BLaER1 (cell line): ENCODE results near the gene TFCP2L1.

Experiments used
- H3K27ac ChIP-seq: shearing (Covaris generic); formaldehyde crosslinking; 2 replicates; pipeline ENCODE4 v1.8.1; 2022
- H3K27me3 ChIP-seq: shearing (Covaris generic); formaldehyde crosslinking; 2 replicates; pipeline ENCODE4 v1.8.1; 2022
- H3K36me3 ChIP-seq: shearing (Covaris generic); formaldehyde crosslinking; 2 replicates; pipeline ENCODE4 v1.8.1; 2022
- H3K4me1 ChIP-seq: shearing (Covaris generic); formaldehyde crosslinking; 2 replicates; pipeline ENCODE4 v1.8.1; 2022
- H3K4me2 ChIP-seq: shearing (Covaris generic); formaldehyde crosslinking; 2 replicates; pipeline ENCODE4 v1.8.1; 2022
- H3K4me3 ChIP-seq: shearing (Covaris generic); formaldehyde crosslinking; 2 replicates; pipeline ENCODE4 v1.8.1; 2022
- H3K9ac ChIP-seq: shearing (Covaris generic); formaldehyde crosslinking; 2 replicates; pipeline ENCODE4 v1.8.1; 2022
- H3K9me3 ChIP-seq: shearing (Covaris generic); formaldehyde crosslinking; 2 replicates; pipeline ENCODE4 v1.8.1; 2022
- H4K20me1 ChIP-seq: shearing (Covaris generic); formaldehyde crosslinking; 2 replicates; pipeline ENCODE4 v1.8.1; 2022
- Cebpa-rat ChIP-seq: shearing (Covaris generic); IDR thresholded peaks from 2 replicates; pipeline ENCODE4 v1.8.1; 2022

The TFCP2L1 gene

GRCh38 chr2:121184248-121184862 is 100.6 kb downstream of the TFCP2L1 start:
- H3K27ac ChIP-seq: no peak overlapping the region
- H3K4me1 ChIP-seq: peaks cover 47% of the 10 kb centered on the region
- TF ChIP-seq Cebpa-rat: no peak

GRCh38 chr2:121182520-121182919 is 102.5 kb downstream of the TFCP2L1 start:
- Histone ChIP-seq H3K4me1 (peaks cover 29% of the 10 kb centered on the region), H4K20me1 (no peaks in the 10 kb centered on the region), H3K9me3 (no peaks in the 10 kb centered on the region), H3K4me2 (no peak overlapping the region), H3K9ac (no peak overlapping the region), H3K4me3 (no peak overlapping the region), H3K27ac (no peak overlapping the region), H3K36me3 (no peaks in the 10 kb centered on the region), H3K27me3 (no peaks in the 10 kb centered on the region)
- no peak for TF ChIP-seq Cebpa-rat

More at GRCh38 chr2:121184248-121184862, 100.6 kb downstream of the TFCP2L1 start:
- no peaks in the 10 kb centered on the region for H3K9me3 ChIP-seq
- H4K20me1 ChIP-seq: no peaks in the 10 kb centered on the region
- H3K27me3 ChIP-seq: no peaks in the 10 kb centered on the region
- H3K4me2 ChIP-seq: peak overlapping the region; percentile 24; the same call in 1 of the 2 replicates
- no peak overlapping the region for H3K4me3 ChIP-seq
- H3K9ac ChIP-seq: no peak overlapping the region
- no peaks in the 10 kb centered on the region for H3K36me3 ChIP-seq

- Histone ChIP-seq H3K27me3 (no peaks in the 10 kb centered on the region), H3K4me2 (no peak overlapping the region), H3K9ac (no peak overlapping the region), H4K20me1 (no peaks in the 10 kb centered on the region), H3K36me3 (no peaks in the 10 kb centered on the region), H3K9me3 (no peaks in the 10 kb centered on the region), H3K27ac (no peak overlapping the region), H3K4me3 (no peak overlapping the region), H3K4me1 (peaks cover 5% of the 10 kb centered on the region; the same call in 1 of the 2 replicates)
- TF ChIP-seq Cebpa-rat: no peak
Observed at GRCh38 chr2:121179467-121179866, 105.5 kb downstream of the TFCP2L1 start.

- no peak overlapping the region for H3K27ac ChIP-seq
- H3K4me2 ChIP-seq: no peak overlapping the region
- peaks cover 2% of the 10 kb centered on the region for H3K4me1 ChIP-seq
- no peaks in the 10 kb centered on the region for H4K20me1 ChIP-seq
- H3K9me3 ChIP-seq: no peaks in the 10 kb centered on the region
- H3K36me3 ChIP-seq: no peaks in the 10 kb centered on the region
- TF ChIP-seq Cebpa-rat: no peak
- no peak overlapping the region for H3K4me3 ChIP-seq
- no peaks in the 10 kb centered on the region for H3K27me3 ChIP-seq
- H3K9ac ChIP-seq: no peak overlapping the region
Observed at GRCh38 chr2:121178730-121179129, 106.3 kb downstream of the TFCP2L1 start.

GRCh38 chr2:121177896-121178295 is 107.1 kb downstream of the TFCP2L1 start:
- no peak for TF ChIP-seq Cebpa-rat
- no peaks in the 10 kb centered on the region for H3K27me3 ChIP-seq

GRCh38 chr2:121175326-121175725 is 109.7 kb downstream of the TFCP2L1 start:
- Histone ChIP-seq H3K4me3 (no peak overlapping the region), H3K36me3 (no peaks in the 10 kb centered on the region), H3K27me3 (no peaks in the 10 kb centered on the region), H3K9me3 (peaks cover 10% of the 10 kb centered on the region), H3K4me1 (peaks cover 31% of the 10 kb centered on the region), H3K27ac (no peak overlapping the region), H3K9ac (no peak overlapping the region), H4K20me1 (no peaks in the 10 kb centered on the region), H3K4me2 (no peak overlapping the region)
- no peak for TF ChIP-seq Cebpa-rat

More at GRCh38 chr2:121177896-121178295, 107.1 kb downstream of the TFCP2L1 start:
- H3K36me3 ChIP-seq: no peaks in the 10 kb centered on the region
- no peak overlapping the region for H3K4me2 ChIP-seq
- H3K27ac ChIP-seq: no peak overlapping the region
- H3K9me3 ChIP-seq: no peaks in the 10 kb centered on the region
- H3K4me3 ChIP-seq: no peak overlapping the region
- no peak overlapping the region for H3K9ac ChIP-seq
- H4K20me1 ChIP-seq: no peaks in the 10 kb centered on the region
- H3K4me1 ChIP-seq: peaks cover 11% of the 10 kb centered on the region

- no peak overlapping the region for H3K27ac ChIP-seq
- H3K9me3 ChIP-seq: peaks cover 18% of the 10 kb centered on the region
- H3K27me3 ChIP-seq: no peaks in the 10 kb centered on the region
- no peak overlapping the region for H3K9ac ChIP-seq
- no peak overlapping the region for H3K4me3 ChIP-seq
- H4K20me1 ChIP-seq: no peaks in the 10 kb centered on the region
- no peak for TF ChIP-seq Cebpa-rat
- H3K36me3 ChIP-seq: no peaks in the 10 kb centered on the region
- peak overlapping the region; percentile 67 for H3K4me2 ChIP-seq
- peaks cover 31% of the 10 kb centered on the region for H3K4me1 ChIP-seq
Observed at GRCh38 chr2:121173806-121174205, 111.2 kb downstream of the TFCP2L1 start.

- no peaks in the 10 kb centered on the region for H3K36me3 ChIP-seq
- no peak for TF ChIP-seq Cebpa-rat
- H3K27ac ChIP-seq: no peak overlapping the region
- peaks cover 18% of the 10 kb centered on the region for H3K9me3 ChIP-seq
- H3K4me1 ChIP-seq: peaks cover 31% of the 10 kb centered on the region
- H3K27me3 ChIP-seq: no peaks in the 10 kb centered on the region
- peak overlapping the region; percentile 67 for H3K4me2 ChIP-seq
- no peak overlapping the region for H3K9ac ChIP-seq
- no peaks in the 10 kb centered on the region for H4K20me1 ChIP-seq
- H3K4me3 ChIP-seq: no peak overlapping the region
Observed at GRCh38 chr2:121173112-121173511, 111.9 kb downstream of the TFCP2L1 start.

- H3K4me2 ChIP-seq: peak overlapping the region; percentile 67
- no peak overlapping the region for H3K4me3 ChIP-seq
- H4K20me1 ChIP-seq: no peaks in the 10 kb centered on the region
- H3K4me1 ChIP-seq: peaks cover 31% of the 10 kb centered on the region
- H3K9ac ChIP-seq: no peak overlapping the region
- no peak for TF ChIP-seq Cebpa-rat
- no peaks in the 10 kb centered on the region for H3K36me3 ChIP-seq
- H3K27ac ChIP-seq: no peak overlapping the region
- H3K27me3 ChIP-seq: no peaks in the 10 kb centered on the region
- H3K9me3 ChIP-seq: peaks cover 18% of the 10 kb centered on the region
Observed at GRCh38 chr2:121172456-121172855, 112.5 kb downstream of the TFCP2L1 start.

GRCh38 chr2:121171625-121172119 is 113.3 kb downstream of the TFCP2L1 start:
- peaks cover 18% of the 10 kb centered on the region for H3K9me3 ChIP-seq
- peak overlapping the region; percentile 67 for H3K4me2 ChIP-seq
- H4K20me1 ChIP-seq: no peaks in the 10 kb centered on the region
- no peak for TF ChIP-seq Cebpa-rat
- H3K36me3 ChIP-seq: no peaks in the 10 kb centered on the region
- peaks cover 31% of the 10 kb centered on the region for H3K4me1 ChIP-seq
- H3K4me3 ChIP-seq: no peak overlapping the region
- H3K27me3 ChIP-seq: no peaks in the 10 kb centered on the region
- no peak overlapping the region for H3K27ac ChIP-seq
- no peak overlapping the region for H3K9ac ChIP-seq

GRCh38 chr2:121170577-121170976 is 114.4 kb downstream of the TFCP2L1 start:
- peaks cover 18% of the 10 kb centered on the region for H3K9me3 ChIP-seq
- H3K27ac ChIP-seq: no peak overlapping the region
- no peak overlapping the region for H3K4me2 ChIP-seq
- H3K27me3 ChIP-seq: no peaks in the 10 kb centered on the region
- no peak overlapping the region for H3K4me3 ChIP-seq
- TF ChIP-seq Cebpa-rat: no peak
- H3K36me3 ChIP-seq: no peaks in the 10 kb centered on the region
- H4K20me1 ChIP-seq: no peaks in the 10 kb centered on the region
- no peak overlapping the region for H3K9ac ChIP-seq
- H3K4me1 ChIP-seq: peaks cover 31% of the 10 kb centered on the region
